ENCODE results near the gene S100A6. TPM values are rescaled to one million over a fixed set of nuclear protein-coding genes. Genes with fewer than 3 reads are reported as not detected.
"Not testable (repeated sequence)": the region's sequence is repeated elsewhere in the genome, so short reads cannot be mapped to it uniquely, and the experiment has no call there.

The S100A6 gene
- total and polyA plus RNA-seq, 12 donors, result 237 to 2,261 (median 309) TPM

GRCh38 chr1:153563483-153563901 is 27.7 kb upstream of the S100A6 start:
- H3K27ac ChIP-seq, result no peak overlapping the region
- ATAC-seq, result no peak
- 81 to 86% methylated on average over 6 of the region's 6 CpGs for WGBS, 2 donors
- DNase-seq, result no peak
- no peak overlapping the region for H3K4me3 ChIP-seq
- H3K4me1 ChIP-seq, result peaks cover 26 to 37% (median 32%) of the 10 kb centered on the region in 9 donors
- no peaks in the 10 kb centered on the region for H3K36me3 ChIP-seq
- no peaks in the 10 kb centered on the region for H3K27me3 ChIP-seq
- intact Hi-C loops (cut with DNase I), result loop anchor here in 4 of 10 donors (10.0 kb wide), 2 partner anchors 49 to 209 kb away; partner anchors contain the start of gene S100A9 (in 3 of the 4)
- no peak for TF ChIP-seq CTCF (IDR thresholded peaks at IDR 0.05)
- H3K9me3 ChIP-seq, result no peaks in the 10 kb centered on the region

- H3K9me3 ChIP-seq, H3K27me3 ChIP-seq, H3K36me3 ChIP-seq, ATAC-seq, H3K4me3 ChIP-seq, DNase-seq, H3K27ac ChIP-seq: not testable (repeated sequence)
- 88 to 91% methylated on average over 3 of the region's 3 CpGs for WGBS, 2 donors
- H3K4me1 ChIP-seq, result peaks cover 15 to 23% (median 18%) of the 10 kb centered on the region in 9 donors
- intact Hi-C loops (cut with DNase I), result loop anchor here in 4 of 10 donors (10.0 kb wide), 2 partner anchors 47 to 207 kb away; partner anchors contain the start of gene S100A9 (in 3 of the 4)
Observed at GRCh38 chr1:153562021-153562420, 26.2 kb upstream of the S100A6 start.

GRCh38 chr1:153561466-153561985 is 25.7 kb upstream of the S100A6 start:
- intact Hi-C loops (cut with DNase I), result loop anchor here in 4 of 10 donors (10.0 kb wide), 2 partner anchors 47 to 207 kb away; partner anchors contain the start of gene S100A9 (in 3 of the 4)
- no peaks in the 10 kb centered on the region for H3K9me3 ChIP-seq
- no peak overlapping the region for H3K4me3 ChIP-seq
- H3K4me1 ChIP-seq, result peaks cover 12 to 18% (median 13%) of the 10 kb centered on the region in 9 donors
- TF ChIP-seq CTCF (IDR thresholded peaks at IDR 0.05), result no peak
- DNase-seq, result no peak
- ATAC-seq, result no peak
- 96 to 98% methylated on average over 3 of the region's 3 CpGs for WGBS, 2 donors
- H3K36me3 ChIP-seq, result no peaks in the 10 kb centered on the region
- no peak overlapping the region for H3K27ac ChIP-seq
- H3K27me3 ChIP-seq, result no peaks in the 10 kb centered on the region

- Histone ChIP-seq H3K4me3 (no peak overlapping the region), H3K36me3 (no peaks in the 10 kb centered on the region), H3K9me3 (no peaks in the 10 kb centered on the region), H3K27ac (no peak overlapping the region), H3K4me1 (peaks cover 6 to 12% (median 7%) of the 10 kb centered on the region in 9 donors), H3K27me3 (no peaks in the 10 kb centered on the region)
- ATAC-seq (no peak), DNase-seq (no peak)
- WGBS, 2 donors, result 87 to 88% methylated on average over 10 of the region's 10 CpGs
- intact Hi-C loops (cut with DNase I), result loop anchor here in 4 of 10 donors (10.0 kb wide), 2 partner anchors 46 to 206 kb away; partner anchors contain the start of gene S100A9 (in 3 of the 4)
- no peak for TF ChIP-seq CTCF (IDR thresholded peaks at IDR 0.05)
Observed at GRCh38 chr1:153560771-153561465, 25.1 kb upstream of the S100A6 start.

Measured in heart right ventricle (tissue), 16 donors.